Measurements from ENCODE around the gene DIAPH2. TPM values are rescaled to one million over a fixed set of nuclear protein-coding genes. Genes with fewer than 3 reads are reported as not detected.

DIAPH2 gene
- total RNA-seq, 1 experiment from 2014 or later = 10.9 TPM

- POLR2A ChIA-PET = no interaction called here
Observed at GRCh38 chrX:96693407-96693806, 8.8 kb downstream of the DIAPH2 start.

More at GRCh38 chrX:96693407-96693806, 8.8 kb downstream of the DIAPH2 start:
- no peaks in the 10 kb centered on the region for H3K27me3 ChIP-seq (ENCODE audit: insufficient read depth, low read length)
- H3K27ac ChIP-seq (ENCODE audit: low read depth, low read length) = no peak overlapping the region
- H3K9me3 ChIP-seq (ENCODE audit: control insufficient read depth in 1 of 2, insufficient read depth in 1 of 2, low read depth in 1 of 2, low read length in 2 of 2) = no peaks in the 10 kb centered on the region
- no peak overlapping the region for H2AFZ ChIP-seq (ENCODE audit: low read depth, low read length, poor library complexity, severe bottlenecking)
- H3K9ac ChIP-seq (ENCODE audit: low read length) = no peak overlapping the region
- H3K4me1 ChIP-seq (ENCODE audit: control insufficient read depth in 1 of 2, insufficient read depth in 2 of 2, low read length in 2 of 2) = no peaks in the 10 kb centered on the region
- no peak overlapping the region for H3K4me3 ChIP-seq (replicated peaks in 1 of 2; ENCODE audit: low read depth in 1 of 2, low read length in 2 of 2)
- DNase-seq (ENCODE audit: low read depth, low spot score) (no peak), ATAC-seq (no peak)
- intact Hi-C loops (cut with micrococcal nuclease) = no loop called here
- BruUV-seq (replicated peaks) = no TSS peak
- TF ChIP-seq REST (IDR thresholded peaks at IDR 0.05; ENCODE audit: low read depth) (no peak), FOSL1 (IDR thresholded peaks at IDR 0.05; ENCODE audit: low read depth) (no peak), MAX (IDR thresholded peaks at IDR 0.05) (no peak), SP1 (IDR thresholded peaks at IDR 0.05; ENCODE audit: low read depth) (no peak), SIN3A (IDR thresholded peaks at IDR 0.05; ENCODE audit: low read depth) (no peak), ATF3 (IDR thresholded peaks at IDR 0.05) (no peak), ZBTB33 (IDR thresholded peaks at IDR 0.05; ENCODE audit: extremely low read depth, insufficient replicate concordance, low read length) (no peak), POLR2AphosphoS5 (IDR thresholded peaks at IDR 0.05; ENCODE audit: low read depth, low read length) (no peak), CBX3 (IDR thresholded peaks at IDR 0.05; ENCODE audit: low read depth) (no peak), EZH2 (IDR thresholded peaks at IDR 0.05) (no peak), ELF1 (IDR thresholded peaks at IDR 0.05; ENCODE audit: borderline replicate concordance, low read depth) (no peak), ZFX (IDR thresholded peaks at IDR 0.05) (no peak), CTCF (IDR thresholded peaks at IDR 0.05 in 2 of 3, conservative IDR thresholded peaks at IDR 0.05 in 1 of 3; ENCODE audit: borderline replicate concordance in 1 of 3, insufficient read depth in 1 of 3, low read depth in 2 of 3, low read length in 2 of 3) (no peak), YY1 (IDR thresholded peaks at IDR 0.05; ENCODE audit: extremely low read depth, insufficient replicate concordance, low read depth, low read length) (no peak)
- H3K9me2 ChIP-seq (ENCODE audit: insufficient read depth) = no peaks in the 10 kb centered on the region
- CTCF ChIA-PET = no interaction called here
- no peak overlapping the region for H3K4me2 ChIP-seq (ENCODE audit: low read length)
- H4K20me1 ChIP-seq (ENCODE audit: insufficient read depth) = no peaks in the 10 kb centered on the region
- H3K79me2 ChIP-seq (ENCODE audit: insufficient read depth, low read length) = peaks cover 21% of the 10 kb centered on the region; the same call in 1 of the 2 replicates
- RAD21 ChIA-PET (ENCODE audit: low non-redundant PET in 1 of 2, low total read pairs in 2 of 2, uncharacterized antibody in 2 of 2, unreplicated experiment in 2 of 2) = no interaction called here
- H3K36me3 ChIP-seq (ENCODE audit: control insufficient read depth in 1 of 2, insufficient read depth in 2 of 2, low read length in 2 of 2) = no peaks in the 10 kb centered on the region

Measured in HCT116 (cell line).